Neural cell (in vitro differentiated cells): ENCODE results near the gene CCDC86. TPM values are rescaled to one million over a fixed set of nuclear protein-coding genes. Genes with fewer than 3 reads are reported as not detected.

Experiments used
- H2AFZ ChIP-seq: fragments of 200-600, 300-800 bp; sonication (generic), shearing (Covaris generic); 2 replicates; pipeline ENCODE4 v1.6.0; 2014; ENCODE audit warnings: low read depth, mild to moderate bottlenecking, antibody characterized with exemption, low read length, moderate library complexity
- H3F3A ChIP-seq: fragments of 200-600 bp; shearing (Covaris generic); 2 replicates; pipeline ENCODE4 v1.6.1; 2016; ENCODE audit warnings: mild to moderate bottlenecking, moderate library complexity, mixed read lengths, antibody characterized with exemption, low read length; ENCODE audit not compliant: insufficient read depth, poor library complexity, severe bottlenecking
- H3K27ac ChIP-seq: fragments of 200-600, 300-800 bp; sonication (generic), shearing (Covaris generic); 2 replicates; pipeline ENCODE4 v1.5.1; 2014; ENCODE audit warnings: mild to moderate bottlenecking, low read length, moderate library complexity
- H3K27me3 ChIP-seq: fragments of 300-800, 200-600 bp; sonication (generic), shearing (Covaris generic); 2 replicates; pipeline ENCODE4 v1.6.0; 2014; ENCODE audit warnings: mild to moderate bottlenecking, low read depth, low read length, moderate library complexity; ENCODE audit not compliant: insufficient read depth
- H3K36me3 ChIP-seq: fragments of 300-800, 200-600 bp; sonication (generic), shearing (Covaris generic); 2 replicates; pipeline ENCODE4 v1.5.1; 2014; ENCODE audit warnings: mild to moderate bottlenecking, antibody characterized with exemption, low read length, moderate library complexity; ENCODE audit not compliant: insufficient read depth
- H3K4me2 ChIP-seq: fragments of 300-800, 200-600 bp; sonication (generic), shearing (Covaris generic); 2 replicates; pipeline ENCODE4 v1.6.0; 2014; ENCODE audit warnings: mild to moderate bottlenecking, low read length
- H3K4me3 ChIP-seq: fragments of 300-800, 200-600 bp; sonication (generic), shearing (Covaris generic); 2 replicates; pipeline ENCODE4 v1.5.1; 2014; ENCODE audit warnings: mild to moderate bottlenecking, low read length, moderate library complexity
- H3K79me2 ChIP-seq: fragments of 200-600 bp; shearing (Covaris generic); replicated peaks from 2 replicates; pipeline ENCODE4 v1.6.0; 2014; ENCODE audit warnings: mild to moderate bottlenecking, low read length, moderate library complexity; ENCODE audit not compliant: insufficient read depth
- H3K9ac ChIP-seq: fragments of 300-800, 200-600 bp; sonication (generic), shearing (Covaris generic); 2 replicates; pipeline ENCODE4 v1.6.1; 2016; ENCODE audit warnings: mild to moderate bottlenecking, low read length, mixed read lengths
- H3K9me2 ChIP-seq: fragments of 200-600 bp; shearing (Covaris generic); 2 replicates; pipeline ENCODE4 v1.6.1; 2016; ENCODE audit warnings: mild to moderate bottlenecking, low read length, mixed read lengths; ENCODE audit not compliant: insufficient read depth
- H3K9me3 ChIP-seq: fragments of 200-600, 300-800 bp; sonication (generic), shearing (Covaris generic); 2 replicates; pipeline ENCODE4 v1.6.1; 2016; ENCODE audit warnings: mild to moderate bottlenecking, mixed run types, low read length, moderate library complexity, mixed read lengths
- H4K20me1 ChIP-seq: fragments of 200-600 bp; shearing (Covaris generic); 2 replicates; pipeline ENCODE4 v1.6.1; 2016; ENCODE audit warnings: mild to moderate bottlenecking, mixed run types; ENCODE audit not compliant: insufficient read depth
- CTCF ChIP-seq: fragments of 450-650 bp; IDR thresholded peaks from 2 replicates; pipeline ENCODE4 v1.5.1; 2014; ENCODE audit warnings: antibody characterized with exemption, mild to moderate bottlenecking, moderate library complexity; ENCODE audit not compliant: poor library complexity, severe bottlenecking
- EP300 ChIP-seq: fragments of 450-650 bp; conservative IDR thresholded peaks from 2 replicates; pipeline ENCODE4 v1.6.1; 2014; ENCODE audit warnings: antibody characterized with exemption, mild to moderate bottlenecking, moderate library complexity; ENCODE audit not compliant: poor library complexity, severe bottlenecking
- EZH2 ChIP-seq: fragments of 200-600, 300-800 bp; shearing (Covaris generic), sonication (generic); IDR thresholded peaks from 2 replicates; pipeline ENCODE4 v1.6.1; 2014; ENCODE audit warnings: antibody characterized with exemption, low read length, borderline replicate concordance, mild to moderate bottlenecking; ENCODE audit not compliant: insufficient read depth, poor library complexity, severe bottlenecking
- MXI1 ChIP-seq: fragments of 450-650 bp; conservative IDR thresholded peaks from 2 replicates; pipeline ENCODE4 v1.6.1; 2014; ENCODE audit warnings: antibody characterized with exemption, mild to moderate bottlenecking; ENCODE audit not compliant: poor library complexity, severe bottlenecking
- POLR2AphosphoS5 ChIP-seq: IDR thresholded peaks from 2 replicates; pipeline ENCODE4 v1.6.1; 2012
- RAD21 ChIP-seq: fragments of 450-650 bp; conservative IDR thresholded peaks from 2 replicates; pipeline ENCODE4 v1.6.1; 2014; ENCODE audit warnings: antibody characterized with exemption, mild to moderate bottlenecking, moderate library complexity
- REST ChIP-seq: IDR thresholded peaks from 2 replicates; pipeline ENCODE4 v1.6.1; 2012; ENCODE audit warnings: borderline replicate concordance
- SMC3 ChIP-seq: fragments of 450-650 bp; conservative IDR thresholded peaks from 2 replicates; pipeline ENCODE4 v1.6.1; 2014; ENCODE audit warnings: antibody characterized with exemption, mild to moderate bottlenecking, moderate library complexity; ENCODE audit not compliant: poor library complexity
- TAF1 ChIP-seq: IDR thresholded peaks from 2 replicates; pipeline ENCODE4 v1.6.1; 2012; ENCODE audit warnings: low read depth
- polyA plus RNA-seq: library from polyadenylated mRNA; depleted of rRNA; stranded (reverse); fragments of >200 nt; gene quantifications from 2 replicates; pipeline ENCODE4 v1.2.3, GENCODE V29; 2014

CCDC86 gene
- polyA plus RNA-seq, 1 donor from 2014 or later: 0.16 TPM

GRCh38 chr11:60854847-60855725, 13.2 kb downstream of the CCDC86 start:
- no peaks in the 10 kb centered on the region for H3K27me3 ChIP-seq
- H3K4me2 ChIP-seq: no peak overlapping the region
- no peaks in the 10 kb centered on the region for H4K20me1 ChIP-seq
- H3K9me2 ChIP-seq: no peaks in the 10 kb centered on the region
- no peaks in the 10 kb centered on the region for H3K79me2 ChIP-seq
- no peaks in the 10 kb centered on the region for H3K9me3 ChIP-seq
- no peak overlapping the region for H3K4me3 ChIP-seq
- no peak overlapping the region for H2AFZ ChIP-seq
- H3K9ac ChIP-seq: no peak overlapping the region
- TF ChIP-seq EZH2 (no peak), MXI1 (no peak), TAF1 (no peak), RAD21 (no peak), EP300 (no peak), POLR2AphosphoS5 (no peak), CTCF (no peak), REST (no peak)
- H3K36me3 ChIP-seq: no peaks in the 10 kb centered on the region
- H3K27ac ChIP-seq: no peak overlapping the region
- H3F3A ChIP-seq: no peaks in the 10 kb centered on the region

- Histone ChIP-seq H3K4me3 (no peak within 1 kb of the TSS), H3K27me3 (no peaks in the 10 kb centered on the region), H3K36me3 (no peaks in the 10 kb centered on the region), H3K9me3 (no peaks in the 10 kb centered on the region), H3K9ac (no peak within 1 kb of the TSS), H3K4me2 (no peak within 1 kb of the TSS), H3K79me2 (no peaks in the 10 kb centered on the region), H3K9me2 (no peaks in the 10 kb centered on the region), H3F3A (no peaks in the 10 kb centered on the region), H2AFZ (no peak within 1 kb of the TSS), H4K20me1 (no peaks in the 10 kb centered on the region), H3K27ac (no peak within 1 kb of the TSS)
- TF ChIP-seq EZH2: no peak
- TF ChIP-seq TAF1: no peak
- no peak for TF ChIP-seq POLR2AphosphoS5
- TF ChIP-seq MXI1: no peak
- TF ChIP-seq REST: no peak
- no peak for TF ChIP-seq CTCF
- TF ChIP-seq EP300: no peak
- no peak for TF ChIP-seq SMC3
- TF ChIP-seq RAD21: no peak
Observed at GRCh38 chr11:60855726-60856633, 14.1 kb downstream of the CCDC86 start, which contains the start of gene PTGDR2. TSS of gene PTGDR2 (minus strand) at chr11:60855950. CDS start at chr11:60853722, 2,228 bp downstream.
